A673 (cell line): ENCODE results near the gene PTCH2. TPM values are rescaled to one million over a fixed set of nuclear protein-coding genes. Genes with fewer than 3 reads are reported as not detected.
"Not testable (repeated sequence)": the region's sequence is repeated elsewhere in the genome, so short reads cannot be mapped to it uniquely, and the experiment has no call there.

Experiments used
- BruUV-seq: library from RNA; stranded (reverse); fragments of 400-500 nt; replicated peaks from 2 replicates; lab custom pipeline; 2021; lab: Mats Ljungman, UMichigan
- CTCF ChIA-PET: fragments of 300-600 bp; sonication (Branson Sonifier 250); formaldehyde crosslinking; loops from one replicate; lab custom pipeline; 2022; ENCODE audit warnings: antibody characterized with exemption; lab: Charles Lee
- POLR2A ChIA-PET: fragments of 300-600 bp; sonication (Branson Sonifier 250); formaldehyde crosslinking; loops from one replicate; lab custom pipeline; 2022; ENCODE audit warnings: antibody characterized with exemption; ENCODE audit not compliant: low non-redundant PET; lab: Charles Lee
- DNase-seq: peaks from one replicate; pipeline ENCODE4 v3.0.0-alpha.2; 2015; ENCODE audit warnings: low spot score
- H3K27ac ChIP-seq: fragments of 200-600 bp; sonication (generic); 2 replicates; pipeline ENCODE4 v1.5.1; 2016; ENCODE audit warnings: mixed run types, low read depth, mild to moderate bottlenecking, mixed read lengths, antibody characterized with exemption, low read length; ENCODE audit not compliant: poor library complexity, severe bottlenecking
- H3K27me3 ChIP-seq: fragments of 200-600 bp; sonication (generic); replicated peaks from 2 replicates; pipeline ENCODE4 v1.6.1; 2017; ENCODE audit warnings: mixed run types, low read depth, mild to moderate bottlenecking, mixed read lengths, antibody characterized with exemption, low read length; ENCODE audit not compliant: insufficient read depth, poor library complexity
- H3K36me3 ChIP-seq: fragments of 200-600 bp; sonication (generic); 2 replicates; pipeline ENCODE4 v1.6.1; 2016; ENCODE audit warnings: mixed run types, mild to moderate bottlenecking, mixed read lengths, antibody characterized with exemption, low read length; ENCODE audit not compliant: insufficient read depth, poor library complexity, severe bottlenecking
- H3K4me1 ChIP-seq: fragments of 200-600 bp; sonication (generic); 2 replicates; pipeline ENCODE4 v1.6.1; 2017; ENCODE audit warnings: mixed run types, mild to moderate bottlenecking, mixed read lengths, antibody characterized with exemption, low read length; ENCODE audit not compliant: insufficient read depth, poor library complexity, severe bottlenecking
- H3K4me3 ChIP-seq: fragments of 200-600 bp; sonication (generic); 2 replicates; pipeline ENCODE4 v1.5.1; 2016; ENCODE audit warnings: low read depth, mixed run types, mild to moderate bottlenecking, mixed read lengths, low read length; ENCODE audit not compliant: poor library complexity, severe bottlenecking
- H3K9me3 ChIP-seq: fragments of 200-600 bp; sonication (generic); 2 replicates; pipeline ENCODE4 v1.6.1; 2016; ENCODE audit warnings: mixed run types, low read depth, mild to moderate bottlenecking, mixed read lengths, antibody characterized with exemption, low read length; ENCODE audit not compliant: poor library complexity, severe bottlenecking
- CTCF ChIP-seq: fragments of 300-800, 200-600 bp; sonication (generic); conservative IDR thresholded peaks from 2 replicates; pipeline ENCODE4 v1.5.1; 2017; ENCODE audit warnings: low read depth, mild to moderate bottlenecking, antibody characterized with exemption, low read length, moderate library complexity, mixed read lengths
- EZH2 ChIP-seq: fragments of 200-600 bp; sonication (generic); IDR thresholded peaks from 2 replicates; pipeline ENCODE4 v1.6.1; 2017; ENCODE audit warnings: borderline replicate concordance, low read depth, mild to moderate bottlenecking, mixed read lengths, antibody characterized with exemption, low read length; ENCODE audit not compliant: poor library complexity, severe bottlenecking
- intact Hi-C: fragments of 100-400 bp; cut with micrococcal nuclease; formaldehyde crosslinking; loops from one replicate; pipeline ENCODE4 v1.10.0; 2022; ENCODE audit not compliant: unreplicated experiment
- total RNA-seq: library from RNA; stranded (reverse); gene quantifications from 2 replicates; pipeline ENCODE4 v1.2.3, GENCODE V29; 2021

PTCH2 gene
- total RNA-seq, 1 experiment from 2014 or later, result 2.3 TPM

GRCh38 chr1:44798481-44799365, 44.3 kb downstream of the PTCH2 start:
- Histone ChIP-seq H3K27me3 (no peaks in the 10 kb centered on the region), H3K27ac (no peak overlapping the region), H3K4me3 (no peak overlapping the region), H3K4me1 (peaks cover 4% of the 10 kb centered on the region), H3K9me3 (no peaks in the 10 kb centered on the region), H3K36me3 (no peaks in the 10 kb centered on the region)
- BruUV-seq, result no TSS peak
- DNase-seq, result no peak
- POLR2A ChIA-PET, result no interaction called here
- CTCF ChIA-PET, result interaction anchor here (0.5 kb wide), 1 partner anchor 186 kb away, joined by 8 read pairs; no protein-coding TSS in a partner anchor
- TF ChIP-seq EZH2 (no peak), CTCF (no peak)
- intact Hi-C loops, result no loop called here

- intact Hi-C loops, H3K4me3 ChIP-seq, H3K4me1 ChIP-seq, H3K27ac ChIP-seq, H3K36me3 ChIP-seq, POLR2A ChIA-PET, H3K9me3 ChIP-seq, H3K27me3 ChIP-seq, DNase-seq, BruUV-seq: not testable (repeated sequence)
- CTCF ChIA-PET, result interaction anchor here (0.6 kb wide), 1 partner anchor 37 kb away, joined by 4 read pairs; no protein-coding TSS in a partner anchor
Observed at GRCh38 chr1:44797886-44798285, 45.2 kb downstream of the PTCH2 start.

GRCh38 chr1:44792736-44793502, 50.1 kb downstream of the PTCH2 start:
- no peak overlapping the region for H3K4me3 ChIP-seq
- no peaks in the 10 kb centered on the region for H3K9me3 ChIP-seq
- CTCF ChIA-PET, result interaction anchor here (0.7 kb wide), 1 partner anchor 32 kb away, joined by 3 read pairs; no protein-coding TSS in a partner anchor
- POLR2A ChIA-PET, result interaction anchor here (0.7 kb wide), 1 partner anchor 36 kb away, joined by 4 read pairs; no protein-coding TSS in a partner anchor
- intact Hi-C loops, result no loop called here
- no peak for DNase-seq
- no TSS peak for BruUV-seq
- no peaks in the 10 kb centered on the region for H3K27me3 ChIP-seq
- no peak overlapping the region for H3K27ac ChIP-seq
- no peaks in the 10 kb centered on the region for H3K36me3 ChIP-seq
- TF ChIP-seq CTCF, result no peak
- no peak for TF ChIP-seq EZH2
- H3K4me1 ChIP-seq, result no peaks in the 10 kb centered on the region
